ENCODE measurements around the gene MRPL52. TPM values are rescaled to one million over a fixed set of nuclear protein-coding genes. Genes with fewer than 3 reads are reported as not detected.

The MRPL52 gene
- total and polyA plus RNA-seq, 2 of the 13 experiments (the other 11 are each of a cell fraction or from before 2014, with no cell fraction given): 118 to 329 TPM

- TF ChIP-seq, protein P1, sequence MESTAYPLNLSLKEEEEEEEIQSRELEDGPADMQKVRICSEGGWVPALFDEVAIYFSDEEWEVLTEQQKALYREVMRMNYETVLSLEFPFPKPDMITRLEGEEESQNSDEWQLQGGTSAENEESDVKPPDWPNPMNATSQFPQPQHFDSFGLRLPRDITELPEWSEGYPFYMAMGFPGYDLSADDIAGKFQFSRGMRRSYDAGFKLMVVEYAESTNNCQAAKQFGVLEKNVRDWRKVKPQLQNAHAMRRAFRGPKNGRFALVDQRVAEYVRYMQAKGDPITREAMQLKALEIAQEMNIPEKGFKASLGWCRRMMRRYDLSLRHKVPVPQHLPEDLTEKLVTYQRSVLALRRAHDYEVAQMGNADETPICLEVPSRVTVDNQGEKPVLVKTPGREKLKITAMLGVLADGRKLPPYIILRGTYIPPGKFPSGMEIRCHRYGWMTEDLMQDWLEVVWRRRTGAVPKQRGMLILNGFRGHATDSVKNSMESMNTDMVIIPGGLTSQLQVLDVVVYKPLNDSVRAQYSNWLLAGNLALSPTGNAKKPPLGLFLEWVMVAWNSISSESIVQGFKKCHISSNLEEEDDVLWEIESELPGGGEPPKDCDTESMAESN (CRISPR knock-in tag; conservative IDR thresholded peaks at IDR 0.05): 0 out of 2 replicates have a peak, but pooled peaks have one; percentile 57
- TF ChIP-seq ZNF274 (CRISPR knock-in tag; IDR thresholded peaks at IDR 0.05) (no peak; the same call in none of the 2 replicates), SALL2 (CRISPR knock-in tag; IDR thresholded peaks at IDR 0.05) (no peak), ZNF720 (CRISPR knock-in tag; IDR thresholded peaks at IDR 0.05) (no peak), THYN1 (CRISPR knock-in tag; IDR thresholded peaks at IDR 0.05; ENCODE audit: borderline replicate concordance, low read depth) (no peak), ZNF615 (CRISPR knock-in tag; IDR thresholded peaks at IDR 0.05; ENCODE audit: borderline replicate concordance) (no peak), POLR2G (IDR thresholded peaks at IDR 0.05; ENCODE audit: low read depth, low read length) (no peak), HCFC1 (IDR thresholded peaks at IDR 0.05; ENCODE audit: low read depth, low read length) (no peak), ZNF414 (CRISPR knock-in tag; IDR thresholded peaks at IDR 0.05) (no peak), ZNF264 (CRISPR knock-in tag; IDR thresholded peaks at IDR 0.05) (no peak), HDAC1 (CRISPR knock-in tag; IDR thresholded peaks at IDR 0.05) (peak; percentile 65; the same call in 1 of the 2 replicates), ZNF333 (CRISPR knock-in tag; IDR thresholded peaks at IDR 0.05; ENCODE audit: borderline replicate concordance) (no peak), MTA3 (CRISPR knock-in tag; IDR thresholded peaks at IDR 0.05) (no peak), TCF7L2 (IDR thresholded peaks at IDR 0.05; ENCODE audit: low read depth, low read length) (no peak), POLR2A (IDR thresholded peaks at IDR 0.05; ENCODE audit: insufficient read depth in 1 of 2, low read depth in 2 of 2, low read length in 2 of 2) (no peak), HNRNPK (IDR thresholded peaks at IDR 0.05; ENCODE audit: low read depth, low read length, poor library complexity, severe bottlenecking) (no peak), NFRKB (IDR thresholded peaks at IDR 0.05) (no peak)
- TF ChIP-seq, protein P2, sequence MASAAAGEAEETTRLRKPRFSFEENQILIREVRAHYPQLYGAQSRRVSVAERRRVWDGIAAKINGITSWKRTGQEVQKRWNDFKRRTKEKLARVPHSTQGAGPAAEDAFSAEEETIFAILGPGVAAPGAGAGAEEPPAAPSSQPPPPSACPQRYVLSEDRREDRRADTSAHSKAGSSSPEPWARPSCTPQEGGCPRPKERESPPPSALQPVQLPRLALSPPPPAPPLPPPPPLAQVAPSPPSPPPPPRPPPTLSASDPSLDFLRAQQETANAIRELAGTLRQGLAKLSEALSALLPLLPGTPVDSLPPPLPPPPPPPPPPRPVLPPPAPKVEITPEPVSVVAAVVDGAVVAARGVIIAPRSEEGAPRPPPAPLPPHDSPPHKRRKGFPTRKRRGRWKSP (CRISPR knock-in tag; IDR thresholded peaks at IDR 0.05): no peak
- TF ChIP-seq, protein P3, sequence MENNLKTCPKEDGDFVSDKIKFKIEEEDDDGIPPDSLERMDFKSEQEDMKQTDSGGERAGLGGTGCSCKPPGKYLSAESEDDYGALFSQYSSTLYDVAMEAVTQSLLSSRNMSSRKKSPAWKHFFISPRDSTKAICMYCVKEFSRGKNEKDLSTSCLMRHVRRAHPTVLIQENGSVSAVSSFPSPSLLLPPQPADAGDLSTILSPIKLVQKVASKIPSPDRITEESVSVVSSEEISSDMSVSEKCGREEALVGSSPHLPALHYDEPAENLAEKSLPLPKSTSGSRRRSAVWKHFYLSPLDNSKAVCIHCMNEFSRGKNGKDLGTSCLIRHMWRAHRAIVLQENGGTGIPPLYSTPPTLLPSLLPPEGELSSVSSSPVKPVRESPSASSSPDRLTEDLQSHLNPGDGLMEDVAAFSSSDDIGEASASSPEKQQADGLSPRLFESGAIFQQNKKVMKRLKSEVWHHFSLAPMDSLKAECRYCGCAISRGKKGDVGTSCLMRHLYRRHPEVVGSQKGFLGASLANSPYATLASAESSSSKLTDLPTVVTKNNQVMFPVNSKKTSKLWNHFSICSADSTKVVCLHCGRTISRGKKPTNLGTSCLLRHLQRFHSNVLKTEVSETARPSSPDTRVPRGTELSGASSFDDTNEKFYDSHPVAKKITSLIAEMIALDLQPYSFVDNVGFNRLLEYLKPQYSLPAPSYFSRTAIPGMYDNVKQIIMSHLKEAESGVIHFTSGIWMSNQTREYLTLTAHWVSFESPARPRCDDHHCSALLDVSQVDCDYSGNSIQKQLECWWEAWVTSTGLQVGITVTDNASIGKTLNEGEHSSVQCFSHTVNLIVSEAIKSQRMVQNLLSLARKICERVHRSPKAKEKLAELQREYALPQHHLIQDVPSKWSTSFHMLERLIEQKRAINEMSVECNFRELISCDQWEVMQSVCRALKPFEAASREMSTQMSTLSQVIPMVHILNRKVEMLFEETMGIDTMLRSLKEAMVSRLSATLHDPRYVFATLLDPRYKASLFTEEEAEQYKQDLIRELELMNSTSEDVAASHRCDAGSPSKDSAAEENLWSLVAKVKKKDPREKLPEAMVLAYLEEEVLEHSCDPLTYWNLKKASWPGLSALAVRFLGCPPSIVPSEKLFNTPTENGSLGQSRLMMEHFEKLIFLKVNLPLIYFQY (CRISPR knock-in tag; IDR thresholded peaks at IDR 0.05; ENCODE audit: borderline replicate concordance): no peak
- TF ChIP-seq, protein P4, sequence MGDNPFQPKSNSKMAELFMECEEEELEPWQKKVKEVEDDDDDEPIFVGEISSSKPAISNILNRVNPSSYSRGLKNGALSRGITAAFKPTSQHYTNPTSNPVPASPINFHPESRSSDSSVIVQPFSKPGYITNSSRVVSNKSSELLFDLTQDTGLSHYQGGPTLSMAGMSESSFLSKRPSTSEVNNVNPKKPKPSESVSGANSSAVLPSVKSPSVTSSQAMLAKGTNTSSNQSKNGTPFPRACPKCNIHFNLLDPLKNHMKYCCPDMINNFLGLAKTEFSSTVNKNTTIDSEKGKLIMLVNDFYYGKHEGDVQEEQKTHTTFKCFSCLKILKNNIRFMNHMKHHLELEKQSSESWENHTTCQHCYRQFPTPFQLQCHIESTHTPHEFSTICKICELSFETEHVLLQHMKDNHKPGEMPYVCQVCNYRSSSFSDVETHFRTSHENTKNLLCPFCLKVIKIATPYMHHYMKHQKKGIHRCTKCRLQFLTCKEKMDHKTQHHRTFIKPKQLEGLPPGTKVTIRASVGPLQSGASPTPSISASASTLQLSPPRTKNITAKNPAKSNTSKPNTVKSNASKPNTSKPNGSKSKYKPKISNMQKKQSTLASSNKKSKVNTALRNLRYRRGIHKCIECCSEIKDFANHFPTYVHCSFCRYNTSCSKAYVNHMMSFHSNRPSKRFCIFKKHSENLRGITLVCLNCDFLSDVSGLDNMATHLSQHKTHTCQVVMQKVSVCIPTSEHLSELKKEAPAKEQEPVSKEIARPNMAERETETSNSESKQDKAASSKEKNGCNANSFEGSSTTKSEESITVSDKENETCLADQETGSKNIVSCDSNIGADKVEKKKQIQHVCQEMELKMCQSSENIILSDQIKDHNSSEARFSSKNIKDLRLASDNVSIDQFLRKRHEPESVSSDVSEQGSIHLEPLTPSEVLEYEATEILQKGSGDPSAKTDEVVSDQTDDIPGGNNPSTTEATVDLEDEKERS (CRISPR knock-in tag; IDR thresholded peaks at IDR 0.05): no peak
These were observed 22.1 kb upstream of the MRPL52 start (continued) for GRCh38 chr14:22807432-22808087.

All from HepG2 (cell line).